Activated CD8-positive, alpha-beta memory T cell treated with anti-CD3 and anti-CD28 coated beads for 1 hour (primary cell): ENCODE data around the gene JAZF1.

ENCODE experiments used
- DNase-seq, 2 donors: peaks; one replicate each; pipeline ENCODE4 v3.0.0-alpha.2; 2020; ENCODE audit warnings: low read depth in 1 of 2; ENCODE audit errors: extremely low read depth in 1 of 2

Gene JAZF1

DNA sequence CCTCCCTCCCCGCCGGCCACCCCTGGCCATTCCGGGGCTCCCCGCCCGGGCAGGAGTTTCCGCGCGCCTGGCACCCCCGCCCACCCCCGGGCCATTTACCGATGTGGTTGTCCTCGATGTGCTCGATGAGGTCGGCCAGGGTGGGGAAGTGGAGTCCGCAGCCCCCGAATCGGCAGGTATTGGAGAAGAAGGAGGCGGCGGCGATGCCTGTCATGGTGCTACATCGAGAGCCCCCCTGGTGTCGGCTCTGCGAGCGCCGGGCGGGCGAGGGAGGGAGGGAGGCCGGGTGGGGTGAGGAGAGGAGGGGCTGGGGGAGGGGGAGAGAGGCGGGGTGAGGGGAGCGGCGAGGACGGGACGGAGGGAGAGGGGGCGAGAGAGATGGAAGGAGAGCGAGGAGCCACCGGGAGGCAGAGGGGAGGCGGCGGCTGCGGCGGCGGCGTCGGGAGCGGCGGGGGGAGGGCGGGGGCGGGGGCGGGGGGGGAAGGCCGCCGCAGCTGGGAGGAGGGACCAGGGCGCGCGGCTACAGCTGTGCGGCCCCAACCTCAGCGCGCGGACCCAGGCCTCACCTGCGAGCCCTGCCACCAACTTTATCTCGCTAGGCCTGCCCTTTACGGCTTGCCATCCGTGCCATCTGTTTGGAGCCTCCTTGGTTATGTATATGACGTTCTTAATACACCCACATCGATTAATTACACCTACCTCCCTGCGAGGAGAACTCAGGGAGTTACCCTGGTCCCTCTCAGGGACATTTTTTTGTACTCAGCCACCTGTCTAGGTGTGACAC is at the start of gene JAZF1:
TSS of gene JAZF1 (minus strand) at position 432 of the 784 bp plus-strand sequence.
- peak; percentile 12 to 43 for DNase-seq

DNA sequence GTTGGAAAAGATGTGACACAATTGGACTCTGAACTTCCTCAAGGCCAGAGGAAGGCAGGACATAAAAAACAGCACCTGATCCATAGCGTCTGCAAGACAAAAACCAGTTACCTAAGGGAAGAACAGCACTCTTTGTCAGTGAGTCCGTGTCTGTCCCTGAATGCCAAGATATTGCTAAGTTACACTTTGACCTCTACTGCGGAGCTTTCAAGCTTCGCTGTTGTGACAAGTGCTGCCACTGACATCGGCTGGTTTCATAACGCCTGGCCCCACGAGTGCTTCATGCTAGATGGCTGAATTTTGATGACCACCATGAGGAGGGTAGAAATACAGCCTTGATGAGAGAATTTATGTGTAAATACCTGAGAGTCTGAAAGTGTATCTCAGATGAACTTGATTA is 49.7 kb upstream of the JAZF1 start:
- no peak for DNase-seq

- DNase-seq: no peak
Measured at GRCh38 chr7:28228396-28228795, 47.8 kb upstream of the JAZF1 start.

GRCh38 chr7:28226003-28226402 is 45.4 kb upstream of the JAZF1 start:
- no peak for DNase-seq

DNA sequence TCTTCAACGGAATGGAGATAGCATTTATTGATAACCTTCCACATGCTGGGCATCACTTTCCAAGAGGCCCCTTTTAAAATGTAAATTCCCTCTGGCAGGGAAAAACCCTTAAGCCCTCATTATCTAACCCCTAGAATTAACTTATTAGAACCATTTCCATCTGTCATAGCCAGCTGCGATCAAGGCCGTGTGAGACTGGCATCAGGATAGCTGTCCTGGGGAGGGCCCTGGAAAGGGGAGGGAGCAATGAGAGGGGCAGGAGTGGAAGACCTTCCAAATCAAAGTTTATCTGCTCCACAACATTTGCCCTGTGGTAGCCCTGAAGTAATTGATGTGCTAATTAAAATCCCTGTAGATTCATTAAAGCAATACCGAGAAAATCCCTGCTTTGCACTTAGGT is 45.0 kb upstream of the JAZF1 start:
- DNase-seq: no peak

DNA sequence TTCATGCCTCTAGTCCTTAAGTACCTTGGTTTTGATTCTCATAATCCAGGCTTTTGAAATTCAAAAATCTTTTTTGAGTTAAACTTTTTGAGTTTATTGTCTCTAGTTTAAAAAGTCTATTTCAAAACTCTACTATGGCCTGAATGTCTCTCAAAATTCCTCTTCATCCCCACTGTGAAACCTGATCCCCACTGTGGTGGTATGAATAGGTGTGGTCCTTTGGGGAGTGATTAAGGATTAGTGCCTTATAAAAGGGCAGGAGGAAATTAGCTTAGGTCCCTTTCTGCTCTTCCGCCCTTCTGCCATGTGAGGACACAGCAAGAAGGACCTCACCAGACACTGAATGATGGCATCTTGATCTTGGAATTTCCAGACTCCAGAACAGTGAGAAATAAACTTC is 44.1 kb upstream of the JAZF1 start:
- DNase-seq: no peak

GRCh38 chr7:28224172-28224571 is 43.6 kb upstream of the JAZF1 start:
- DNase-seq: no peak

GRCh38 chr7:28222636-28223035 is 42.0 kb upstream of the JAZF1 start:
- no peak for DNase-seq

DNA sequence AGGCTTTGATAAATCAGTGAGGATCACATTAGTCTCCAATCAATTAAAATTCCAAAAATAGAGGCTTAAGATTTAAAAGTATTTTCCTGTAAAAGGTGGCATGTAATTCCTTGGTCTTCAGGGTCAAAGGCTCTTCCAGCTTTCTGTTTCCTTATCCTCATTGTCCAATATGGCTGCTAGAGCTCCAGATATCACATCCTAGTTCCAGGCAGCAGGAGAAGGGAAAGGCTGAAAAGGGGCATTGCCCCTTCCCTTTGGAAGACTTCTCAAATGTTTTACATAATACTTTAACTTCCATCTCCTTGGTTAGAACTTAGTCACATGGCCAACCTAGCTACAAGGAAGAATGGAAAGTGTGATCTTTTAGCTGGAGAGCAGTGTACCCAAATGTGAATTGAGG is 39.2 kb upstream of the JAZF1 start:
- DNase-seq: no peak

DNA sequence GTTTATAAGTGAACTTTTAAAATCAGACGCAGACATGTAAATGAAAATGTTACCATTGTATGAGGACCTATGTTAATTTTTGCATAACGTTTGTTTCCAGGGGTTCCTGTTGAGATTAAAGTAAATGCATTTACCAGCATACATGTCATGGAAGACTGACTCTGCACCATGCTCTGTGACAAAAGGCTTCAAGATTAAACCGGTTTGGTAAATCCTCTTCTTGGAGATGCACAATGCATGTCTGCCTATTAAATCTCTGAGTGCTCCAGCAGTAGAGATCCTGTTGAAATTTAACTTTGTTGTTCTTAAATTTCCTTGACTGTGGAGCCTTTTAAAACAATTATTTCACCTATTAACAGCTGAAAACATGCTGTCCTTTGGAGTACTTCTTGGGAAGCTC is 36.5 kb upstream of the JAZF1 start:
- no peak for DNase-seq

- DNase-seq: no peak
Measured at GRCh38 chr7:28211006-28211405, 30.4 kb upstream of the JAZF1 start.

GRCh38 chr7:28208506-28208905 is 27.9 kb upstream of the JAZF1 start:
- no peak for DNase-seq

GRCh38 chr7:28207486-28208158 is 27.0 kb upstream of the JAZF1 start:
- DNase-seq: no peak

GRCh38 chr7:28205506-28205905 is 24.9 kb upstream of the JAZF1 start:
- DNase-seq: no peak

DNA sequence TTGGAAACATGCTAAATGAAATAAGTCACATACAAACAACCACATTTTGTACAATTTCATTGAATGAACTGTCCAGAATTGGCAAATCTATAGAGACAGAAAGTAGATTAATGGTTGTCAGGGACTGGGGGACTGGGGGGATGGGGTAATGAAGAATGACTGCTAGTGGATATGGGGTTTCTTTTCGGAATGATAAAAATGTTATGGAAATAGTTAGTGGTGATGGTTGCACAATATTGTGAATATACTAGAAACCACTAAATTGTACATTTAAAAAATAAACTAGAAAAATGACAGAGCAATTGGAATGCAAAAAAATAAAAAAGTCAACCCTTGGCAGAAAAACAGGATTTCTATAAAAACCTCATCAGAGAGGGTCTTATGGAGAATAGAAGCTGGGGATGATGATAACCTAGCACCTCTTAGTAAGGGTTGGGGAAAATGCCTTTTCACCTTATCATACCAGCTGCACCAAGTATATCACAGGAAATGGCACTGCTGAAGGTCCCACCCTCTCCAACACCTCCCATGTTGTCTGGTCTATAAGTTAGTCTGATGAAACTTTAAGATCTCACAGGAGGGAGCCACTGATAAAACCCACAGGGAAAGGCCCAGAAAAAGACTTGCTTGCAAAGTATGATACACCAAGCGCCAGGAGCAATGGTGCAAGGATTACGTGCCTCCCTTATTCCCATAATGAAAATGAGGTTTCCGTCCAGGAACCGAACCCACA is 23.1 kb upstream of the JAZF1 start:
- no peak for DNase-seq

DNA sequence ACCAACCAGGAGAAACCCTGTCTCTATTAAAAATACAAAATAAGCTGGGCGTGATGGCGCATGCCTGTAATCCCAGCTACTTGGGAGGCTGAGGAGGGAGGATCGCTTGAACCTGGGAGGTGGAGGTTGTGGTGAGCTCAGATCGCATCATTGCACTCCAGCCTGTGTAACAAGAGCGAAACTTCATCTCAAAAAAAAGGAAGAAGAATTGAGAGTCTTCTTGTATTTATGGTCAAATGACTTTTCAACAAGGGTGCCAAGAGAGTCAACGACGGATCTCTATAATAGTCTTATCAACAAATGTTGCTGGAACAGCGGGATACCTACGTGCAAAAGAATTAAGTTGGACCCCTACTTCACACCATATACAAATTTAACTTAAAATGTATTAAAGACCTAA is 21.6 kb upstream of the JAZF1 start:
- no peak for DNase-seq

GRCh38 chr7:28201131-28201530 is 20.5 kb upstream of the JAZF1 start:
- DNase-seq: no peak

- no peak for DNase-seq
Measured at GRCh38 chr7:28200598-28200997, 20.0 kb upstream of the JAZF1 start.

- DNase-seq: no peak
Measured at GRCh38 chr7:28199021-28199510, 18.5 kb upstream of the JAZF1 start.

DNA sequence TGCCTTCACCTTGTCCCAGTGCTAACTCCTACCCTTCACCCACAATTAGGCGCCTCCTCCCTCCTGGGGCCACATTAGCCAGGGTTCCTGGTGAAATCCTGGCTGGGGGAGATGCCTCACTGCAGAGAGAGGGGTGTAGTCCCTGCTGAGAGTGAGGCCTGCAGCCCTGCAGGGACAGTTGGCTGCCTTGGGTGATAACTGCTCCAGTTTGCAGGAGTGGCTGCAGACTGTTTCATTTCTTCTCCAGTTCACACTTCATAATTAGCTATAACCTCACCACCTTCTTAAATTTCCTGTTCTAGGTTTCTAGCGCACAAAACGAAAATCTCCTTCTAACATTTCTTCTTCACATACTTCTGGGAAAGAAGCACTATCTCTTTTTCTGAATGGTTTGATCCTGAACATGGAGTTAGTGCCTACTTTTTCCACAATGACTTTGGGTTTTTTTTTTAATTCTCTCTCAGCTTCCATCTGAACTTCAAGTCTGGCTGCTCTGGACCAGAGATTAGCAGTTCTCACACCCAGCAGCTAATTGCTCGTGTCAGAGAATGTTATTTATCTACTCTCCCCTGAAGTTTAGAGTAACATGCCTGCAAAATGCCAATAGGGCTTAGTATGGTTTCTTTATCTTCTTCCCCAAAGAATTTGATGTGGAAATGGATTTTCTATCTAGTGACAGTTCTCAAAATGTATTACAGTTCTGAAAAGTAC is 15.5 kb upstream of the JAZF1 start:
- DNase-seq: no peak
